T-helper 2 cell treated with Interferon-gamma antibody and Interleukin-4, amounts not matched to agents 100 ng/mL and 5 ng/mL, for 36 hours (primary cell): ENCODE data around the gene SPTAN1. TPM values are rescaled to one million over a fixed set of nuclear protein-coding genes. Genes with fewer than 3 reads are reported as not detected.
"Not testable (repeated sequence)": the region's sequence is repeated elsewhere in the genome, so short reads cannot be mapped to it uniquely, and the experiment has no call there.

Experiments used
- intact Hi-C: fragments of 100-400 bp; cut with micrococcal nuclease; formaldehyde crosslinking; loops from one replicate; pipeline ENCODE4 v1.15.1; 2023
- total RNA-seq: library from RNA; stranded (reverse); gene quantifications from 2 replicates; pipeline ENCODE4 v1.2.3, GENCODE V29; 2022

SPTAN1 gene
- 326 and 333 TPM in 2 replicates for total RNA-seq

DNA sequence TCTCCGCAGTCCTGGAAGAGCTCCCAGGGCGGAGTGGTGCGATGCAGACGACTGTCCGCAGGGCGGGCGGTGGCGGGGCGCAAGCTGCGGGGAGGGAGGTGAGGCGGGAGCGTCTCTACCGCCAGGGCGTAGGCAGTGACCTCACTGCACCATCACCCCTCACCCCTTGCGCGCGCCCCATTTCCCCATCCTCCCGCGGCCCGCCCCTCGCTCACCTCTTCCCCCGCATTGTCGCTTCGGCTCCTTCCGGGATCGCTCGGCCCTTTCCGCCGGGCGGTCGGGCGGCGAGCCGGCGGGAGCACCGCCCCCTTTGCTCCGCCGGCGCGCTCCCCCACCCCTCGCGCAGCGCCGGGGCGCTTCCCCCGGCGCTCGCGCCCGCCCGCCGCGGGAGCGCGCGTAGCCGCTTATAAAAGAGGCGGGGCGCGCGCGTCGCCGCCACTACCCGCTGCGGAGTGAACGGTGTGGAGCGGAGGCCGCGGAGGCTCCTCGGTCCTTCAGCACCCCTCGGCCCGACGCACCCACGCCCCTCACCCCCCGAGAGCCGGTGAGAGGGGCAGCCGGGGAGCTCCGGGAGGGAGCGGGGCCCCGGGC is at the start of gene SPTAN1:
Gene SPTAN1, plus strand, starts transcription at position 435 of the 591 bp plus-strand sequence. CDS start 14,154 bp downstream, outside the sequence.
- intact Hi-C loops, result loop anchor here (1.0 to 10.0 kb wide), 7 partner anchors 48 to 485 kb away; partner anchors contain the start of genes GLE1, GOLGA2, MIGA2 and SET

GRCh38 chr9:128503415-128503825 is 49.0 kb upstream of the SPTAN1 start:
- intact Hi-C loops, result loop anchor here (5.0 kb wide), 1 partner anchor 131 kb away; the partner anchor contains the start of gene URM1

- intact Hi-C loops, result loop anchor here (1.0 to 5.0 kb wide), 3 partner anchors 48 to 132 kb away; partner anchors contain the start of genes ODF2, SPTAN1 and URM1
Observed at GRCh38 chr9:128503870-128504269, 48.5 kb upstream of the SPTAN1 start.

DNA sequence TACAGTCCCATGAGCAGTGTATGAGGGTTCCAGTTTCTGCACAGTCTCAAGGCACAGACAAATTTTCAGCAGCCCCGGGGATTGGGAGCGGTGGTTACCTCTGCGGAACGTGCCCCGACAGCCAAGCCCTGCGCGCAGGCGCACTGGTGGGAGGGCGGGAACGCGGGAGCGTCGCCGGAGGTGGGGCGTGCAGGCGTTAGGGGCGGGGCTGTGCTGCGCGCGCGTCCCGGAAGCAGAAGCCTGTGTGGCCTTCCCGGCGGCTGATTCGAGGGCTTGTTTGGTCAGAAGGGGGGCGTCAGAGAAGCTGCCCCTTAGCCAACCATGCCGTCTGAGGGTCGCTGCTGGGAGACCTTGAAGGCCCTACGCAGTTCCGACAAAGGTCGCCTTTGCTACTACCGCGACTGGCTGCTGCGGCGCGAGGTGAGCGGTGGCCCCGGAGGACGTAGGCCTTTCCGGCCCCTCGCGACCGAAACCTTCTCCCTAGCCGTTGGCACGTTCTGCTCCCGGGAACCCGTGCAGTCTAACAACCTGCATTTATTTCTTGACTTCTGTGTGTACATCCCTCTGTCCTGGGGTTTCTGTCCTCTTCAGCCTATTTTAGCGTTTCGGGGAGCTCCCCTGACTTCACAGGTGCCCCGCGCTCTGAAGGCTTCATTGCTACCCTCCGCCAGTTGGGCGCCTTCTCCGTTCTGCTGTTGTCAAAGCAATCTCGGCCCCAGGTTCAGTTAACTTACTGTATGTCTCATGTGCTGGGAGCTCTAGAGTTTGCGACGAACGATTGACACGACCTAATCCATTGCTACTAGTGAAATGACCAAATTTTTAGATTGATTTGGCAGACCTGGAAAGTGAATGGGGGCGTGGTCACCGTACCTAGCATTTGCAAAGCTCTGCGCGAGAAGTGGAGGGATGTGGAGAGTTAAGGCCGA is 47.6 kb upstream of the SPTAN1 start, which contains the start of gene GLE1:
Gene GLE1, plus strand, starts transcription at position 235 of the 929 bp plus-strand sequence. Its CDS starts 87 bp downstream, at position 322.
- intact Hi-C loops, result loop anchor here (1.0 to 5.0 kb wide), 3 partner anchors 48 to 132 kb away; partner anchors contain the start of genes ODF2, SPTAN1 and URM1

DNA sequence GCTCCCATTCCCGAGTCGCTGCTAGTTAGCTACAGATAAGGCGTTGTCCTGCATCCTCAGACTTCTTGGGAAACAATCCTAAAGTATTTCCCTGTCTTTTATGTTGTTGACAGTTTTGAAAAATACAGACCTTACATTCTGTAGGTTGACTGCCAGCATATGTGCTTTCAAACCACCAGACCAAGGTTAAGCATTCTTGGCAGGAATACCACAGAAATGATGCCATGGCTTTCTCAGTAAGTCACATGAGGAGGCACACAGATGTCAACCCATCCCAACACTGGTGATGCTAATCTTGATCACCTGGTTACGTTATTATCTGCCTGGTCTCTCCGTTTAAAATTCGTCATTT is 47.0 kb upstream of the SPTAN1 start:
- intact Hi-C loops, result no loop called here

GRCh38 chr9:128505906-128506305 is 46.5 kb upstream of the SPTAN1 start:
- intact Hi-C loops, result not testable (repeated sequence)

DNA sequence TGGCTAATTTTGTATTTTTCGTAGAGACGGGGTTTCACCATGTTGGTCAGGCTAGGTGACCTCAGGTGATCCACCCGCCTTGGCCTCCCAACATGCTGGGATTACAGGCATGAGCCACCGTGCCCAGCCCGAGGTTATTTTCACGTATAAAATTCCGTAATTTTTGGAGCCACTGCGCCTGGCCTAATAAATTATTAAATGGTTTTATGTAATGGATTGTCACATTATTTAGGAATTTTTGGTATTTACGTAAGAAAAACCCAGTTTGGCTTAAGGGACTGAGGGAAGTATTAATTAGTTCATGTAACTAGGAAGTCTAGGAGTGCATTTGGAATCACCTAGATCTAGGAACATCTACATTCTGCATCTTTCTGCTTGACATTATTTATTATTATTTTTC is 39.6 kb upstream of the SPTAN1 start:
- intact Hi-C loops, result no loop called here

DNA sequence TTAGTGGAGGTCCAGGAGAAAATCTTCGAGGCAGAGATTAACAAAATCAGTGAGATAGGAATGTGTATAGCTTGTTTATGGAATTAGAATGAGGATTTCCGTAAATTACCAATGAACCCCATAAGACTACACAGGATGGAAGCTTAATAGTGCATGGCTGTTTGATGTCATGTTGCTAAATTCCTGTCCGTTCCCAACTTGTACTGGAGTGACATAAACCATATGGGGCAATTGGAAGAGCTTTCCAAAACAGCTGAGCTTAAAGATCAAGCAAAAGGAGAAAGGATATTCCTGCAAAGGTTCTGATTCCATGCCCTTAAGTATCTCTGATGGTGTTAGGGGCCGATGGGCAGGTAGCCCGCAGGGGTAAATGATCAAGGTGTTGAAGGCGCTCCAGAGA is 30.4 kb upstream of the SPTAN1 start:
- intact Hi-C loops, result no loop called here

DNA sequence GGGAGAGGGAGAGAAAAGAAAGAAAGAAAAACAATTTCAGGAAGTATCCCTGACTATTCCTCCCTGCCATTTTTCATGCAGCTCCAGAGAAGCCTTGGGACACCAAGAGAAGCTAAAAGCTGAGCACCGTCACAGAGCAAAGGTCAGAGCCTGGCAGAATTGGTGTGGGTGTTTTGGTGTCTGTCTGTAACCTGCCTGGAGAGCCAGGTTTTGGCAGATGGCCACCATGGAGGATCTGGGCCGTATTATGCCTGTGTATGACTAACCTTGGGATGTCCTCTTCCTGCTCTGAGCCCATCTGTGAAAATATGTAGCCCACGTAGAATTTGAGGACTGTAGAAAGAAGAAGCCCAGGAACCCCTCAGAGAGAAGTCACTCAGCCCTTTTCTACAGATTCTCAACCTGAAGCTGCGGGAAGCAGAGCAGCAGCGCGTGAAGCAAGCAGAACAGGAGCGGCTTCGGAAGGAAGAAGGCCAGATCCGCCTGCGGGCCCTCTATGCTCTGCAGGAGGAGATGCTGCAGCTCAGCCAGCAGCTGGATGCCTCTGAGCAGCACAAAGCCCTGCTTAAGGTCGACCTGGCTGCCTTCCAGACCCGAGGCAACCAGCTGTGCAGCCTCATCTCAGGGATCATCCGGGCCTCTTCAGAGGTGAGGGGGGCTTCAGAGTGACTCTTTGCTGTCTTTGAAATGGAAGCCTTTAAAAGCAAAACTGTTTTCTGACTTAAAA is 29.0 kb upstream of the SPTAN1 start:
- intact Hi-C loops, result no loop called here

DNA sequence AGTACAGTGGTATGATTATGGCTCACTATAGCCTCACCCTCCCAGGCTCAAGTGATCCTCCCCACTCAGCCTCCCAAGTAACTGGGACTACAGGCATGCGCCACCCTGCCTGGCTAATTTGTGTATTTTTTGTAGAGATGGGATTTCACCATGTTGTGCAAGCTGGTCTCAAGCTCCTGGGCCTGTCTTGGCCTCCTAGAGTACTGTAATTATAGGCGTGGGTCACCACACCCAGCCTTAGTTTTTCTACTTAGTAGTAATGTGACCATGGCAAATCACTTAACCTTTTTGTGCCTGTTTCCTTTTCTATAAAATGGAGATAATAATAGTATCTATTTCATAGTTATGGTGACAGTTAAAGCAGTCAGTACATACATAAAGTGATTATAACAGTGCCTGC is 25.7 kb upstream of the SPTAN1 start:
- intact Hi-C loops, result no loop called here

- intact Hi-C loops, result no loop called here
Observed at GRCh38 chr9:128528445-128529160, 23.8 kb upstream of the SPTAN1 start.

DNA sequence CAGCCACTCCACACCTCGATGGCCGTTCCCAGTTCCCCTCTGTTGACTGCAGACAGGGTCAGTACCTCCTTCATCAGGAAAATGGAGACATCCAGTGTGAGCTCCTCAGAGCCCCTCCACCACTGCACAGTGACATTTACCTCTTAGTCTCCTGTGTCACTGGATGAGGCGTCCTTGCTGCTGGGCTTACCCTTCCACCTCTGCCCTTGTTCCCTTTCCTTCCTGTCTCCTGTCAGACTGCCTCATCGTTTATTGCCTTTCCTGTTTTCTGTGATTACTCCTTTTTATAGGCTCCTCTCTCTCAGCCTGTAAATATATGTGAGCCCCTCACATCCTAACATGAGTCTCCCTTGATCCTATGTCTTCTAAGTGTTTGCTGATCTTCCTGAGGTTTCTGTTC is 23.2 kb upstream of the SPTAN1 start:
- intact Hi-C loops, result no loop called here

GRCh38 chr9:128532581-128532980 is 19.8 kb upstream of the SPTAN1 start:
- intact Hi-C loops, result no loop called here

GRCh38 chr9:128540634-128541360 is 11.6 kb upstream of the SPTAN1 start:
- intact Hi-C loops, result no loop called here

DNA sequence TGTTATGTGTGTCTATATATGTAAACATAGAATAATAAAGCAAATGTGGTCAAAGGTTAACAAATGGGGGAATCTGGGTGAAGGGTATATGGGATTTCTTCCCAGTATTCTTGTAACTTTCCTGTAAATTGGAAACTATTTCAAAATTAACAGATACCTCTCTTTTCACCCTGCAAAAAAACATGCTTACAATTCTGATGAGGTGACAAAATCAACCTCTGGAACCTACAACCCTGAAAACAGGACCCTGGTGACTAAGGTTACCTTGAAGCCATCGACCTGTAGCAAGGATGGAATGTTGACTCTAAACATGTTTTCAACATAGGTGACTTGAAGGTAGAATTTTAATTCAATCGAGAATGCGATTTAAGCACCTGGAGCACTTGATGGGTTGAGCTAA is 5.9 kb upstream of the SPTAN1 start:
- intact Hi-C loops, result no loop called here

- intact Hi-C loops, result no loop called here
Observed at GRCh38 chr9:128548876-128549275, 3.5 kb upstream of the SPTAN1 start.

GRCh38 chr9:128550226-128550625 is 2.2 kb upstream of the SPTAN1 start:
- intact Hi-C loops, result loop anchor here (1.0 to 10.0 kb wide), 5 partner anchors 94 to 355 kb away; partner anchors contain the start of genes GOLGA2, ODF2, SWI5 and URM1

DNA sequence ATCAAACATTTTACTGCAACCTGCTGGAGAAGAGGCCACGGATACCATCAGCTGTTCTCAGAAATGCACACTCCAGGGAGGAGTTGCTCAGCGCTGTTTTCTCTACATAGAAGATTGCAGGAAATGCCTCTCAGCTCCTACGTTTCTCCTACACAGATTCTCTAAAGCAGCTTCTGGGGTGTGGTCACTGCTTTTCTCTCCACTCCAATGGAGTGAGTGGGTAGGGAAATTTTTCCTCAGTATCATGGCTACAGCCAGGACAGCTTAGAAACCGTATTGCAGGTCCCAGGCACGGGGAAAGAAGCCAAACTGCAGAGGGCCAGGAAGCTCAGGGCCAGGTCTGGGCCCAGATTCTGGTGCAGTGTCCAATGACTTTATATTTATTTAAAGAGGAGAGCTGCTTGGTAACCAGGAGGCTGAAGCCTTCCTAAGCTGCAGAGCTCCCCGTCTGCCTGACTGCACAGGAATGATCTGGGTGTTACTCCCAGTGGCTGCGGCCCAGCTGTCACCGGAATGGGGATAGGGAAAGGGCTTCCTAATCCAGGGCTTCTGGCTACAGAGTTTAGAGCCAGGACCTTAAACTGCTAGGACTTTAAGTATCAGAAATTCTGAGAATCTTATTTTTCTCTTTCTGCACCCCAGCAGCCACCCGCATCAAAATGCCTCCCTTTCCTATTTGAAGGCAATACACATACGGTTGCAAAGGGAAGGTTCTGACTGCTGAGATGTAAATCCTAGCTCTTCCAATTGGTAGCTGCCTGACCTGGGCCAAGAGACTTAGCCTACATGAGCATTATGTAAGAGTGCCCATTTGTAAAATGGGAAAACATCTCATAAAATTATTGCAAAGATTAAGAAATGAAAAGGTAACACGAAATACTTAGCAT is 1.4 kb upstream of the SPTAN1 start:
- intact Hi-C loops, result loop anchor here (1.0 to 10.0 kb wide), 5 partner anchors 95 to 354 kb away; partner anchors contain the start of genes GOLGA2, ODF2, SWI5 and URM1

DNA sequence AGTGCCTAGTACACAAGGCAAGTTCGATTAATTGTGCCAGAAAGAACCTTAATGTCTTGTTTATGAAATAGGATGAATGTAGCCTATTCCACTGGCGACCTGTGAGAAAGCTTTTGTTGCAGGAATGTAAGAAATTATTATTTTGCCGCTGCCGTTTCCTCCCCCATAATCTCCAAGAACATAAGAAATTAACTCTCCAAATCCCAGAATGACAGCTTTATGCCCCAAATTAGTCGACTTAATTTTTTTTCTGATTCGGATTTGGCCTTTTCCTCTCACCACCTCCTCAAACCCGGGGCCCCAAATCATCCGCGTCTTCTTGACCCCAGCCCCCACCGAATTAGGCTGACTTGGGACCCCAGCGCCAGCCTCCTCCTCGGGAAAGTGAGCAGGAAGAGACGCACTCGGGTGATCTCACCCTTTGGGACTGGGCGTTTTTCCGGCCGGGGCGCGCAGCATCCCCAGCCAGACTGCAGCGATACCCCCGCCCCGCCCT is 682 bp upstream of the SPTAN1 start:
- intact Hi-C loops, result loop anchor here (1.0 to 10.0 kb wide), 8 partner anchors 47 to 485 kb away; partner anchors contain the start of genes GLE1, GOLGA2, MIGA2 and SET
